Stimulated activated CD4-positive, alpha-beta T cell treated with anti-CD3 and anti-CD28 coated beads, Interleukin-1b, Interleukin-23, amount 100 ng/mL, for 4 hours (primary cell): Measurements from ENCODE around the gene COL17A1.
A peak's percentile ranks its signal among the peaks of the same experiment; 100 is the strongest.

Experiments
- DNase-seq, 2 donors: peaks; one replicate each; pipeline ENCODE4 v3.0.0-alpha.2; 2020; ENCODE audit warnings: low read depth in 2 of 2

Gene COL17A1

DNA sequence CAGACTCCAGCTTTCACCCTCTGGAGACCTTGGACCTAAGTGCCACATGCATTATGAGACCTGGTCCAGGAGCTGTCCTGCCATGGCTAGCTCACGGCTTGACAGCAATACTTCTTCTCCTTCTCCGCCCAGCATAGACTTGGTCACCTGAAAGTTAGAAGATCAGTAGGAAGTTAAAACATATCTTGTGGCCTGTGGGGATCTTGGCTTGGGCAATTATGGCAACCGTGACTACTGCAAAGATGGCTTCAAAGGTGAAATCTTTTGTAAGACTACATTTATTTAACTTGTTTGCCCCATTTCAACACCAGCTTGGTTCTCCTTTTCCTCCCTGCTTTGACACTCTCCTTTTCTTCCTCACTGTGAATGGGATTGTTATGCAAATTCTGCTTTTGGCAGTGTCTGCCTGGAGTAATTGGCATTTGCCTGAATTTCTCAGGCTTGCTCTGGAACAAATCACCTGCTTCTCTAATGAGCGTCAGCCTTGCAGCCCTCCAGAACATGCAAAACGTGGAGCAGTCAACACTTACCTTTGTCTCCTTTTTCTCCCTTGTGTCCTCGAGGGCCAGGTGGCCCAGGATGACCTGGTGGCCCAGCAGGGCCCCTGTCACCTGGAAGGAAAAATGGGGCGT lies 53.4 kb downstream of the COL17A1 start:
- DNase-seq = no peak

DNA sequence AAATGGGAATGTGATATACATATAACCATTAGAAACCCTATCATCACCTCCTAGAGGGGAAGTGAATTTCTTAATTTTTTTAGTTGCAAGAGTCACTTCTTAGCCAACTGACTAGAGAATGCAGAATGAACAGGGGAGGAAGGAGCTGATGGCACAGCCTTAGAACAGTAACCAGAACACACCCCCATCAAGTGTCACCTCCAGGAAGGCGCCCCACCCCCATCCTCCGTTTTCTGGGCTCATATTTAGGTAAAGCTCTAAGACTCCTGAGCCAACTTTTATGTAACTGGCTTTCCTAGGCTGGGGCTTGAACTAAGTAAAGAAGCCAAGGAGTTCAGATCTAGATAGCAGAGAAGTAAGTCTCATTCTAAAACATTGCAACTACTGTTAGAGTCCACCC lies 54.0 kb downstream of the COL17A1 start:
- DNase-seq = no peak

DNA sequence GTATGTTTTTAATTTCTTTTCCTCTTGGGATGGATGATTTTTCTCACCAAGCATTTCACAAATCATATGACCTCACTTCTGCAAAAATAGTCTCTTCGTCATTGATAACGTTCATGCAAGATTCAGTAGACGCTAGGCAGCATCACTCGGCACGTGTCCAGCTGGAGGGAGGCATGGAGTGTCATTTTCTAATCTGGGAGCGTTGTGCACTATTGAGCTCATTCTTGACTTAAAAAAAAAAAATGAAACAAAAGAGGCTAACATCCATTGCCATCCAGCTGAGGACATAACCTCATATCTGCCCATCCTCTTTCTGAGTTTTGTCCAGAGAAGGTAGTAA lies 56.2 kb downstream of the COL17A1 start:
- no peak for DNase-seq

DNA sequence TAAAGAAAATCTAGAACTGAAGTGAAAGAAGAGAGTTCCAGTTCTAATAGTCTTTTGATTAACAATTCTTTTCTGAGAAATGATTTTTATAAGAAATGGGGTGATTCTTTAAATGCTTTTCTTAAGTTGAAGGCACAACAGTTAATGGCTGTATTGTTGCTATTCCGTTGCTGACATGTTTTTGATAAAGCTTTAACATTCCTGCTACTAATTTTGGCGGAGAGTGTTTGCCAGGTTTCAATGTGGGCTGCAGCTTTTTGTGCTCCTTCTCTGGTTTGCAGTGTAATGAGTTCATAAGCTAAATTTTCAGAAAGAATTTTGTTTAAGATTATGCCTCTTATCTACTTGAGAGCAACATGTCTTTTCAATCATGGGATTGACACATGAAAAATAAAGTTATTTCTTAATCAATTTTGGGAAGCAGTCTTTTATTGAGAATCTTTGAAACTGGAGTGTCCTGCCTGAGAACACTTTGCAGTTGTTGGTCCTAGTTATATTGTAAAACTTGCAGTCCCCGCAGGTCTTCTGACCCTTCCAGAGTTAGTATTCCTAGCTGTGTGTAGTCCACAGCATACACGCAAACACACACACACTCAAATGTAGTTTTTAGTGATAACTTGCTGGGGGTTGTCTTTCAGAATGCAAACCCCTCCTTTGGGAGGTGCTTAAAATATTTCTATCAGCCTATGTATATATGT lies 56.7 kb downstream of the COL17A1 start:
- no peak for DNase-seq

DNA sequence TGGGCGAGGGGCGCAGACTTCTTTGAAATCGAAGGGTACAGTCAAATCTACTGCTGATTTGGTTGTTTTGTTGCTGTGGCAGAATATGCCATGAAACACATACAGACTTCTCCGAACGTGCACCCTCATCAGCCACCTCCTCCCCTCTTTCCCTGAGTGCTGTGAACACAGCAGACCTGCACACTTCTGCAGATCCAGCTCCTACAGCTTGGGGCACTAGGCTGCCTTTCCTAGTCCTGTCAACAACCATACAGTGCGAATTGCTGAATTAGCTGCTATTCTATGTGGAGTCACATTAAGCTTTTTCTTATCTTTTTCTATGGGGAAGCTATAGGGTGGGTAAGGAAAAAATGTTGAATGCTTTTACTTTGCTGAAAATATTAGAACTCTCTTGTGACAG lies 57.5 kb downstream of the COL17A1 start:
- peak in 1 of 2 donors; percentile 20 for DNase-seq

DNA sequence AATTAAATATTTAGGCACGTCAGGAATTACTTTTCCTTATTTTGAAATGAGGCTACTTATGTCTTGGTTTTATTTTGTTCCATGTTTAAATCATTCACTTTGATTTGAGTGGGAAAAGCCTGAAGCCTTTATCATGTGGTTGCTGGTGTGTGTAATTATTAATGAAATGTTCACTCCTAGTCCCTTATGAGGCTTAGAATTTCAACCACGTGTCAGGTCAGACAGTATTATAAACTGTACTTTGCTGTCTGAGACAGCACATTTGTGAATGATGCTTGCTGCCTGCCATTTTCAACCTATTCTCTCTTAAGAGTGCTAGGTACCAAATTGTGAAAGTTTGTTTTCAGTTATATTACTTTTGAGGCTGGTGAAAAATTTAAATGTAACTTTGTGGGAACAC lies 58.9 kb downstream of the COL17A1 start:
- no peak for DNase-seq

DNA sequence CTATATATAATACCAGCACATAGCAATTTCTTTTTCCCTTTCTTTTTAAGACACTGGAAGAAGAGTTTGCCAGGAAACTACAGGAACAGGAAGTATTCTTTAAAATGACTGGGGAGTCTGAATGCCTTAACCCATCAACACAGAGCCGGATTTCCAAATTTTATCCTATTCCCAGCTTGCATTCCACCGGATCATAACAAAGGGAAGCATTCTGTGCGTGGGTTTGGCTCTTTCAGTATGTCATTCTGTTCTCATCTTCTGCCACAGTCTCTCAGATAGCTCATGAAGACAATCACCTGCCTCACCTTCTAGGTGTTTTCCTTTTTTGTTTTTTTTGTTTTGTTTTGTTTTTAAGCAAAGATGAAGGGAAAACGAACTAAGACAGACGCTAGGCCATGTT lies 60.2 kb downstream of the COL17A1 start:
- no peak for DNase-seq

DNA sequence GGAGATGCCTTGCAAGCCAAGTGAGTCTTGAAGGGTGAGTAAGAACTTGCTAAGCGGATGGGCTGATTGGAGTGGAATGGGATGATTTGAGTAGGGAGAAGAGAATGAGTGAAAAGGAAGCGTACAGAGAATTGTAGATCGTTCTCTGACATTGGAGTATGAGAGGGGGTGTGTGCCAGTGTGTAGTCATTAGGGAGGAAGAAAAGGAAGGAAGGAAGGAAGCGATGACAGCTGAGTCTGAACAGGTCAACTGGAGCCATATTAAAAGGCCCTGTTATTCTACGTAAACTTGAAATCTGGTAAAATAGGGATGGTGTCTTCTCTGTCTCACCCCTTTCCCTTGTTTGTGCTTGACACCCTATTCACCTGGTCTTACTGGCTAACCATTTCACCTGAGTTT lies 63.7 kb downstream of the COL17A1 start:
- DNase-seq = no peak

DNA sequence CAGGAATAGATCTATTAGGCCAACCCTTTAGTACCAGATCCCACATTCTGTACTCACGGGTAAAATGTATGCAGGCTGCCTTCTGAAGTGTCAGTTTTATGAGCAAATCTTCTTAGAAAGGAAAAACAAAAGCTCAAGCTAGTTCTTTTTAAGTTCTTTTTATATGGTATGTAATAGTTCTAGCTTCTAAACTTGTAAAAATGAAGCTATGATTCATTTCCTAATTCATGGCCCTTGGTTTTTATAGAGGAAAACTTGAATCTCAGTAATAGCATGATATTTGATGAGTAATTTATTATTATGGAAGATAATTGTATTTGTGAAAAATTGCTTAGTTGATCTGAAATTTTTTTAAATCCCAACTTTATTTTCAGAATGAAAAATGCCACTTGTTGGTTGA lies 64.4 kb downstream of the COL17A1 start:
- no peak for DNase-seq

DNA sequence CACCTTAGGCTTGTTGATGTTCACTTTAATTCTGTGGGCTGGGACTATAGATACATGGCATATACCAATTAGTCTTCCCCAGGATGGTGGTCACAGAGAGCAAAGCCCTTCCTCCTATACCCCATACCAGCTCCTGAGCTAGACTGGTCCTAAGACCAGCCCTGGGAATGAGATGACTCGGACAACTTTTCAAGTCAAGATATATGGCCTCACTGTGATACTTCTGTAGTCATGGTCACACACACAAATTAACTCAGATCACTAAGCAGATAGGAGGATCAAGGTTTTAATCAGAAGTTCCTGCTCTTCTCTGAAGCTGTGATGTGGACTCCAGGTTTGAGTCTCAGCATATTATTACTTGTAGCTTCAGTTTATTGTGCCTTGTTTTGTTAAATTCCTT lies 65.7 kb downstream of the COL17A1 start:
- no peak for DNase-seq

DNA sequence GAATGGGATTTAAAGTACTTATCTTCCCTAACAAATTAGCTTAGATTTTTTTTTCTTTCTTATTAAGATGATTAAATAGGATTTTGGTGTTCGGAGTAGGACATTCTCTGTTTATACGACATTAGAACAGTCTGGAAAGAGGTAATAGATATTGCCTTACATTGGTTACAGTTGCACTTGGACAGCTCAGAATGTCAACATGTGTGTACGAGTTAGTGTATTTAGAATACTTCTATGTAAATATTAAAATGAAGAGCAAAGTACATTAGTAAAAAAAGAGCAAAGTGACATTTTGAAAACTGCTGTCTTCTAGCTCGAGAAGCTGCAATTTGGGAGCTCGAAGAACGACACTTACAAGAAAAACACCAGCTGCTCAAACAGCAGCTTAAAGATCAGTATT lies 67.2 kb downstream of the COL17A1 start:
- DNase-seq = no peak

DNA sequence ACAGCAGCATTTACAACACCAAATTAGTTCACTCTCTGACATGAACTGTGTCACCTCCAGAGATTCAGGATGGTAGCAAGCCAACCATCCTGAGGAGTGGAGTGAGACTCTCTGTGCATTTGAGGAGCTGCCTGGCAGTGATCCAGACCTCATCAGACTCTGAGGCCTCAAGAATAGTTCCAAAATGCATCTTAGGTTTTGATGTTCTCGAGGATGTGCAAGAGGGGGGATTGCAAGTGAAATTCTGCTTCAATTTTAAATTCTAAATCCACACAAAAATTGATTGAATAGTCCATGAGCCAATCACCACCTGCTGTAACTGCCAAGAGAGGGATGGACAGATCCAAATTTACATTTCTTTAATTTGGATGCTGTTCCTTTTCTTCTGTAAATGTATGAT lies 69.0 kb downstream of the COL17A1 start:
- no peak for DNase-seq

DNA sequence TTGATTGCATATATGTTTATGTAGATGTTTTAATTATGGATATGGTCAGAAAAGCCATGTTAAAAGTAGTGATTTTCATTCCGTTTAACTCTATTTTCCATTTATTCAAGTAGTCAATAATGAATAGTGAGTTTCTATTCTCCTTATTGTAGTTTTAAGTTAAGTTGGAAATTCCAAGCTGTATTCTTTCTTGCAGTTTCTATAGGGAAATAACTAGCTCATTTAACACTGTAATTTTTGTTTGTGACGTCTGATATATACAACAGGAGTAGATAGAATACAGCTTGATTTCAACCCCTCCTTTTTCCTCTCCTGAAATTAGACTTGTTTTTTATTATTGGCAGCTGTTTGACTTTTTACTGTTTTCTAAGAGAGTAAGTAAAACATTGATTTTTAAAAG lies 71.5 kb downstream of the COL17A1 start:
- DNase-seq = no peak

DNA sequence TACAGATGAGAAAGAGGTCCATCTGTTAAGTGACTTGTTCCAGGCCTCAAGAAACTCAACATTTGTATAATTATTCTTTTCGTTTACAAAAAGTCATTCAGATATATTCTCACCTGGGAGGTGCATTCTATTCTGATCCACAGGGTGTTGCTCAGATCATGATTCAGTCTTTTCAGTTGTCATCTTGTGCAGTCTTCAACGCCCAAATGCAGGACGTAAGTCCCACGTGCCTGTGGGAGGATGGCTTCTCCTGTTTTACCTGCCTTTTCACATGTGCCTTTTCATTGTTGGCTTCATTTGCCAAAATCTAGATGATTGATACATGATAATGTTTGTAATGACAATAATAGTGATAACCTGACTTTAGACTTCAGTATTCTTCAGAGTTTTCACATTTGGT lies 72.2 kb downstream of the COL17A1 start:
- no peak for DNase-seq

DNA sequence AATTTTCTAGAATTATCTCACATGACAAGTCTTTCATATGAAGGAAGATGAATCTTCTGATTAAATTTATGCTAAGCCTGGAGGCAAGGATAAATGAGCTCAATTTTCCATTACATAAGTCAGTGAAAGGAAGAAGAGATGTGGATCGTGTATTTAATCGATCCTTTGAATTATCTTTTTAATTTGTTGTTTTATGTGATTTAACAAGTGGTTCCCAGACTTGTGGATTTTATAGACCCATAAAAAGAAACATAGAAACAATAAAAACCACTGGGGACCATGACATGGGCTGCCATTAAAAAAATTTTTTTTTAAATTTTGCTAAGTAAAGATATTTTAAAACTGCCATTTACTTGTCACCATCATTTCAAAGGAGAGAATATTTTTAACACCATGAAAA lies 73.8 kb downstream of the COL17A1 start:
- no peak for DNase-seq

DNA sequence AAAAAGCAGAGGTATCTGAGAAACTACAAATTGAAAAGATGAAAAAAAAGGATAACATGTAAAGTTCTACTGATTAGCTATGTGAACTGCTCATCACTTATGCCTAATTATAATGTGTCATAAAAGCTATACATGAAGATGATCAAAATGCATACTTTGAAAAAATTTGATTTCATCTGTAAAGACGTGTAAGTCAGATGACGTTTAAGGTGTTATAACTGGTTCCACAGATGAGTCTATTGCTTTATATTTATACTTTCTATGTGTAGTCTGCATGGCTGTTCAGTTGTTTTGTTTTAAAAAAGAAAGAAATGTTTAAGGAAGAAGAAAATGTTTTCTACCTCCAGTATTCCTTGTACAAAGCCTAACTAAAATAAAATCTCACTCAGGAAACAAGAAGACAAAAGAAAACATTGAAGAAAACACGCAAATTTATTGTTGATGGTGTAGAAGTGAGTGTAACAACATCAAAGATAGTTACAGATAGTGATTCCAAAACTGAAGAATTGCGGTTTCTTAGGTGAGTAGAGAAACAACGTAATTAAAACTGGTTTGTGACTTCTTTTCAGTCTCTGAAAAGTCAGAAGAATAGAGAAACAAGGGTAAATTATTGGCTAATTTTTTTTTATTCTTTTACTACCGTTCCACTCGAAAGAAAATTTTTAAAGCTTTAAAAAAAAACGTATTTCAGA lies 80.4 kb downstream of the COL17A1 start:
- DNase-seq = no peak

DNA sequence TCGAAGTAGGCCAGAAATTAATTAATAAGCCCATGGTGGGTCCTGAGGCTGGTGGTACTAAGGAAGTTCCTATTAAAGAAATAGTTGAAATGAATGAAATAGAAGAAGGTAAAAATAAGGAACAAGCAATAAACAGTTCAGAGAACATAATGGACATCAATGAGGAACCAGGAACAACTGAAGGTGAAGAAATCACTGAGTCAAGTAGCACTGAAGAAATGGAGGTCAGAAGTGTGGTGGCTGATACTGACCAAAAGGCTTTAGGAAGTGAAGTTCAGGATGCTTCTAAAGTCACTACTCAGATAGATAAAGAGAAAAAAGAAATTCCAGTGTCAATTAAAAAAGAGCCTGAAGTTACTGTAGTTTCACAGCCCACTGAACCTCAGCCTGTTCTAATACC lies 82.8 kb downstream of the COL17A1 start:
- DNase-seq = no peak

DNA sequence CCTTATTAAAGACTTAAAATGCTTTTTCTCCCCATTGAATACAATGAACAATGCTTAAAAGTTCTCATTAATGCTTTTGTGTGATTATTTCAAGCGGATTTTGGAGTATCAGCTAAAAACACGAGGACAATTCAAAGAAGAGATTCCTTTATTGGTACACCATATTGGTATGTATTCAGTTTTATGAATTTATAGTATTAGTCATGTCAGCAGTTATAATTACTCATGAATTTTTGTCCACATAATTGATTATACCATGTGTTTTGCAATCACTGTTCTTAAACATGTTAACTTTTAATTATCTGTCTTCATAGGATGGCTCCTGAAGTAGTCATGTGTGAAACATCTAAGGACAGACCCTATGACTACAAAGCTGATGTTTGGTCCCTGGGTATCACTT lies 86.9 kb downstream of the COL17A1 start:
- DNase-seq = no peak

DNA sequence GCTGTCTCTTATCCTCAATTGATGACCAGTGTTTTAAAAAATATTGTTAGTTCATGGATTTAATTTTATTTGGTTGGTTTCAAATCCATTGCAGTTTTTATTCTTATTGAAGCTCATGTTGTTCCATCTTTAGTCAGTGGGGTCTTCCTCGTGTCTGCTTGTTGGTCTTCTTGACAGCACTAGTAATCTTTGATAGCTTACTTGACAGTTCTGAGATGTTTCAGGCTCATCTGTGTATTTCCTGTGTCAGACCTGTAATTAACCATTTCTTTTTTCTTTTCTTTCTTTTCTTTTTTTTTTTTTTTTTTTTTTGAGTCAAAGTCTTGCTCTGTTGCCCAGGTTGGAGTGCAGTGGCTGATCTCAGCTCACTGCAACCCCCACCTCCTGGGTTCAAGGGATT lies 90.5 kb downstream of the COL17A1 start:
- no peak for DNase-seq

DNA sequence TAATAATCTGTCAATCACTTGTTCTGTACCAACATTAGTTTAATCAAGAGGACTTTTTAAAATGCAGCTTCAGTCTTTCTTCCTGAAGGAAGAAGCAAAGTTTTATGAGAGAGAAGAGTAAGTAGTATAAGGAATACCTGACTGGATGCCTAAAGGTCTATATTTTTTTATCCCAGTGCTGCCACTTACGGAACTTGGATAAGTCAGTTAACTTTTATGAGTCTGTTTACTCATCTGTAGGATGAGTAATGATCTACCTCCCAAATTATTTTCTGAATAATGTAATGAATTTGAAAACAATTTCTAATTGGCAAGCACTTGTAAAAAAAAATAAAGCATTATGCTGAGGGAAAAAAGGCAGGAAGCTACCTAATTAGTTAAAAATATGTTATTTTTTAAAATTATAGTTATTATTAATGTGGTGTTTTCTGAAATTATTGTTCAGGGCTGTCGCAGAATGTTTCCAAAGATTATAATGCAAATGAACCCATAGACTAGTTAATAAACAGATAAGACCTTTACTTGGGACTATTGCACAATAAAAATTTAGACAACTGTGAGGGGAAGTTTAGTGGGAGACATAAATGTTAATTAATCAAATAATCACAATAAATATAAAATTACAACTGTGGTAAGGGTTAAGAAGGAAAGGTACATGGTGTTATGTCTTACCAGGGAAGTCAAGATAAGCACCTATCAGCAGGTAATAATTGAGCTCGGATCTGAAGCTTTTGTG lies 94.1 kb downstream of the COL17A1 start:
- no peak for DNase-seq

DNA sequence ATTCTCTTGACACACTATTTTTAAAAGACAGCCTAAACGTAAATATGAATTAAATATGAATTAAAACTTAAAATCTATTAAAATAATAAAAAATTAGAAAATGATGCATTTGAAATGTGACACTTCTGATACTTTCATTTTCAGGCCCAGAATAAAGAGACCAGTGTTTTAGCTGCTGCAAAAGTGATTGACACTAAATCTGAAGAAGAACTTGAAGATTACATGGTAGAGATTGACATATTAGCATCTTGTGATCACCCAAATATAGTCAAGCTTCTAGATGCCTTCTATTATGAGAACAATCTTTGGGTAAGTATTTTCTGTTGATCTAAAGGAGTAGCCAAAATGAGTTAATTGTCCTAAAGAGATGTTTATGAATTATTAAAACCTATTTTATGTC lies 95.1 kb downstream of the COL17A1 start:
- DNase-seq = no peak

DNA sequence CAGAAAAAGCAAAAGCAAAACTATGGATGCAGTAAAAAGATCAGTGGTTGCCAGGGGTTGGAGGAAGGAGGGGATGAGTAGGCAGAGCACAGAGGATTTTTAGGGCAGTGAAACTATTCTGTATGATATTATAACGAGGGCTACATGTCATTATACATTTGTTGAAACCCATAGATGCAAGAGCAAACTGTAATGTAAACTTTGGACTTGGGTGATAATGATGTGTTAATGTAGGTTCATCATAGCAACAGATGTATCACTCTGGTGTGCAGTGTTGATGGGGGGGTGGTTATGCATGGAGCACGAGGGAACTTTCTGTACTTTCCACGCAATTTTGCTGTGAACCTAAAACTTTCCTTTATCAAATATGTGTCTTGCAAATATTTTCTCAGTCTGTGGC lies 95.6 kb downstream of the COL17A1 start:
- no peak for DNase-seq

DNA sequence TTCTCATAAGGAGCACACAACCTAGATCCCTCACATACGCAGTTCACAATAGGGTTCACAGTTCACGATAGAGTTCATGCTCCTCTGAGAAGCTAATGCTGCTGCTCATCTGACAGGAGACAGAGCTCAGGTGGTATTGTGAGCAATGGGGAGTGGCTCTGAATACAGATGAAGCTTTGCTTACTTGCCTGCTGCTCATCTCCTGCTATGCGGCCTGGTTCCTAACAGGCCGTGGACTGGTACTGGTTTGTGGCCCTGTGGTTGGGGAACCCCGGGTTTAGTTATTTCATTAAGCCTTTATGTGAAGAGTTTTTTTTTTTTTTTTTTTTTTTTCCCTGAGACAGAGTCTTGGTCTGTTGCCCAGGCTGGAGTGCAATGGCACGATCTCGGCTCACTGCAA lies 99.3 kb downstream of the COL17A1 start:
- no peak for DNase-seq
